HepG2 (cell line): Measurements from ENCODE around the gene COASY. TPM values are rescaled to one million over a fixed set of nuclear protein-coding genes. Genes with fewer than 3 reads are reported as not detected.

Experiments used
- ARID2 ChIP-seq: sonication (generic); formaldehyde crosslinking; IDR thresholded peaks from 2 replicates; pipeline ENCODE4 v1.8.1; 2022; ENCODE audit warnings: mild to moderate bottlenecking, missing genetic modification reagents, borderline replicate concordance
- ELF1 ChIP-seq: sonication (generic); formaldehyde crosslinking; IDR thresholded peaks from 2 replicates; pipeline ENCODE4 v1.4.0; 2020; ENCODE audit warnings: missing genetic modification reagents
- FOXO1 ChIP-seq: sonication (generic); formaldehyde crosslinking; IDR thresholded peaks from 2 replicates; pipeline ENCODE4 v1.4.0; 2020; ENCODE audit warnings: missing genetic modification reagents
- MIXL1 ChIP-seq: IDR thresholded peaks from 2 replicates; pipeline ENCODE4 v1.6.1; 2016
- NFE2L2 ChIP-seq: fragments of 150-350 bp; IDR thresholded peaks from 2 replicates; pipeline ENCODE4 v1.6.1; 2014; ENCODE audit warnings: low read length
- NONO ChIP-seq, 2 experiments: fragments of 450-650 bp in 1 of 2; sonication (generic) in 1 of 2; formaldehyde crosslinking in 1 of 2; IDR thresholded peaks in 1 of 2; conservative IDR thresholded peaks in 1 of 2; 2 replicates each; pipeline versions ENCODE4 v1.6.1 to v1.8.0; 2017 to 2022; ENCODE audit warnings: mild to moderate bottlenecking in 1 of 2, missing genetic modification reagents in 1 of 2, moderate library complexity in 1 of 2
- SIN3A ChIP-seq: IDR thresholded peaks from 2 replicates; pipeline ENCODE4 v1.6.1; 2011; ENCODE audit warnings: low read depth, mild to moderate bottlenecking, control low read depth, low read length, borderline replicate concordance
- SRSF4 ChIP-seq: fragments of 200-400 bp; formaldehyde crosslinking; IDR thresholded peaks from one replicate; pipeline ENCODE4 v1.6.1; 2018; ENCODE audit warnings: mild to moderate bottlenecking, low read depth, low read length, moderate library complexity; ENCODE audit not compliant: poor library complexity, severe bottlenecking
- THAP11 ChIP-seq: IDR thresholded peaks from 2 replicates; pipeline ENCODE4 v1.6.1; 2016; ENCODE audit warnings: missing biosample characterization, missing genetic modification reagents
- XRCC5 ChIP-seq: fragments of 200-400 bp; formaldehyde crosslinking; optimal IDR thresholded peaks from 2 replicates; pipeline ENCODE3; 2017; ENCODE audit warnings: mild to moderate bottlenecking, low read length
- ZBTB3 ChIP-seq: sonication (generic); formaldehyde crosslinking; IDR thresholded peaks from 2 replicates; pipeline ENCODE4 v1.4.0; 2020; ENCODE audit warnings: low read depth, mild to moderate bottlenecking, moderate library complexity, missing genetic modification reagents, borderline replicate concordance
- ZNF577 ChIP-seq: sonication (generic); formaldehyde crosslinking; IDR thresholded peaks from 2 replicates; pipeline ENCODE4 v1.4.0; 2020; ENCODE audit warnings: mild to moderate bottlenecking, low read depth, missing genetic modification reagents, borderline replicate concordance
- ZNF724P ChIP-seq: sonication (generic); formaldehyde crosslinking; IDR thresholded peaks from 2 replicates; pipeline ENCODE4 v1.8.0; 2022; ENCODE audit warnings: missing genetic modification reagents, borderline replicate concordance
- ZNF777 ChIP-seq: sonication (generic); formaldehyde crosslinking; IDR thresholded peaks from 2 replicates; pipeline ENCODE4 v1.4.0; 2020; ENCODE audit warnings: missing genetic modification reagents
- ZNF780A ChIP-seq: sonication (generic); formaldehyde crosslinking; IDR thresholded peaks from 2 replicates; pipeline ENCODE4 v1.8.0; 2022; ENCODE audit warnings: mild to moderate bottlenecking, missing genetic modification reagents, moderate library complexity
- ZSCAN25 ChIP-seq: sonication (generic); formaldehyde crosslinking; IDR thresholded peaks from 2 replicates; pipeline ENCODE4 v1.8.0; 2022; ENCODE audit warnings: mild to moderate bottlenecking, missing genetic modification reagents
- polyA plus RNA-seq, 8 experiments: library from polyadenylated mRNA; depleted of rRNA in 3 of 8; stranded (reverse) in 7 of 8; unstranded in 1 of 8; fragments of >200 nt; fragmentation: Illumina TruSeq in 4 of 8; extraction: Trizol in 4 of 8; gene quantifications; 2 replicates each; pipeline versions ENCODE4 v1.2.1 to v1.2.3, GENCODE V29; 2011 to 2016; ENCODE audit warnings: low read depth in 4 of 8, missing spikeins in 1 of 8, mixed read lengths in 1 of 8; ENCODE audit not compliant: insufficient read depth in 1 of 8
- total RNA-seq, 5 experiments: library from RNA; depleted of rRNA; stranded (reverse); fragments of >200 nt; fragmentation: Illumina TruSeq; extraction: Trizol; gene quantifications; 2 replicates each; pipeline ENCODE4 v1.2.3, GENCODE V29; 2016; ENCODE audit warnings: low read depth in 1 of 5
- TF ChIP-seq, protein P1 (sequence below): sonication (generic); formaldehyde crosslinking; IDR thresholded peaks from 2 replicates; pipeline ENCODE4 v1.5.1; 2020; ENCODE audit warnings: mild to moderate bottlenecking, missing genetic modification reagents, moderate library complexity
- TF ChIP-seq, protein P2 (sequence below): sonication (generic); formaldehyde crosslinking; IDR thresholded peaks from 2 replicates; pipeline ENCODE4 v1.8.1; 2022; ENCODE audit warnings: low read depth, mild to moderate bottlenecking, missing genetic modification reagents
- TF ChIP-seq, protein P3 (sequence below): IDR thresholded peaks from 2 replicates; pipeline ENCODE4 v1.6.1; 2016; ENCODE audit warnings: low read depth, missing genetic modification reagents, missing compliant biosample characterization

COASY gene
- total and polyA plus RNA-seq, 2 of the 13 experiments (the other 11 are each of a cell fraction or from before 2014, with no cell fraction given), result 90.7 to 125 TPM

DNA sequence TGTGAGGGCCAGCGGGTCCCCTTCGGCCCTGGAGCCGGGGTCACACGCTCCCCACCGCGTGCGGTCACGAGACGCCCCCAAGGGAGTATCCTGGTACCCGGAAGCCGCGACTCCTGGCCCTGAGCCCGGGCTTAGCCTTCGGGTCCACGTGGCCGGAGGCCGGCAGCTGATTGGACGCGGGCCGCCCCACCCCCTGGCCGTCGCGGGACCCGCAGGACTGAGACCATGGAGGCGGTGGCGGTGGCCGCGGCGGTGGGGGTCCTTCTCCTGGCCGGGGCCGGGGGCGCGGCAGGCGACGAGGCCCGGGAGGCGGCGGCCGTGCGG, 25.9 kb upstream of the COASY start, which contains the start of gene NAGLU (continued):
- TF ChIP-seq NONO (IDR thresholded peaks at IDR 0.05) (no peak), NONO (CRISPR knock-in tag; conservative IDR thresholded peaks at IDR 0.05) (no peak; the same call in 1 of the 2 replicates), MIXL1 (CRISPR knock-in tag) (no peak), ELF1 (CRISPR knock-in tag) (peak; percentile 98), ZBTB3 (no peak), FOXO1 (no peak; the same call in 1 of the 2 replicates), ZNF777 (CRISPR knock-in tag) (peak; percentile 79), NFE2L2 (no peak), XRCC5 (peak; percentile 37), ZNF780A (CRISPR knock-in tag) (no peak), SIN3A (peak; percentile 86), ARID2 (CRISPR knock-in tag) (no peak), SRSF4 (no peak), ZNF577 (CRISPR knock-in tag) (no peak), ZSCAN25 (no peak), ZNF724P (no peak), THAP11 (CRISPR knock-in tag) (no peak; the same call in 1 of the 2 replicates)
- TF ChIP-seq, protein P1, sequence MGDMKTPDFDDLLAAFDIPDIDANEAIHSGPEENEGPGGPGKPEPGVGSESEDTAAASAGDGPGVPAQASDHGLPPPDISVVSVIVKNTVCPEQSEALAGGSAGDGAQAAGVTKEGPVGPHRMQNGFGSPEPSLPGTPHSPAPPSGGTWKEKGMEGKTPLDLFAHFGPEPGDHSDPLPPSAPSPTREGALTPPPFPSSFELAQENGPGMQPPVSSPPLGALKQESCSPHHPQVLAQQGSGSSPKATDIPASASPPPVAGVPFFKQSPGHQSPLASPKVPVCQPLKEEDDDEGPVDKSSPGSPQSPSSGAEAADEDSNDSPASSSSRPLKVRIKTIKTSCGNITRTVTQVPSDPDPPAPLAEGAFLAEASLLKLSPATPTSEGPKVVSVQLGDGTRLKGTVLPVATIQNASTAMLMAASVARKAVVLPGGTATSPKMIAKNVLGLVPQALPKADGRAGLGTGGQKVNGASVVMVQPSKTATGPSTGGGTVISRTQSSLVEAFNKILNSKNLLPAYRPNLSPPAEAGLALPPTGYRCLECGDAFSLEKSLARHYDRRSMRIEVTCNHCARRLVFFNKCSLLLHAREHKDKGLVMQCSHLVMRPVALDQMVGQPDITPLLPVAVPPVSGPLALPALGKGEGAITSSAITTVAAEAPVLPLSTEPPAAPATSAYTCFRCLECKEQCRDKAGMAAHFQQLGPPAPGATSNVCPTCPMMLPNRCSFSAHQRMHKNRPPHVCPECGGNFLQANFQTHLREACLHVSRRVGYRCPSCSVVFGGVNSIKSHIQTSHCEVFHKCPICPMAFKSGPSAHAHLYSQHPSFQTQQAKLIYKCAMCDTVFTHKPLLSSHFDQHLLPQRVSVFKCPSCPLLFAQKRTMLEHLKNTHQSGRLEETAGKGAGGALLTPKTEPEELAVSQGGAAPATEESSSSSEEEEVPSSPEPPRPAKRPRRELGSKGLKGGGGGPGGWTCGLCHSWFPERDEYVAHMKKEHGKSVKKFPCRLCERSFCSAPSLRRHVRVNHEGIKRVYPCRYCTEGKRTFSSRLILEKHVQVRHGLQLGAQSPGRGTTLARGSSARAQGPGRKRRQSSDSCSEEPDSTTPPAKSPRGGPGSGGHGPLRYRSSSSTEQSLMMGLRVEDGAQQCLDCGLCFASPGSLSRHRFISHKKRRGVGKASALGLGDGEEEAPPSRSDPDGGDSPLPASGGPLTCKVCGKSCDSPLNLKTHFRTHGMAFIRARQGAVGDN (CRISPR knock-in tag), result peak; percentile 95
- TF ChIP-seq, protein P2, sequence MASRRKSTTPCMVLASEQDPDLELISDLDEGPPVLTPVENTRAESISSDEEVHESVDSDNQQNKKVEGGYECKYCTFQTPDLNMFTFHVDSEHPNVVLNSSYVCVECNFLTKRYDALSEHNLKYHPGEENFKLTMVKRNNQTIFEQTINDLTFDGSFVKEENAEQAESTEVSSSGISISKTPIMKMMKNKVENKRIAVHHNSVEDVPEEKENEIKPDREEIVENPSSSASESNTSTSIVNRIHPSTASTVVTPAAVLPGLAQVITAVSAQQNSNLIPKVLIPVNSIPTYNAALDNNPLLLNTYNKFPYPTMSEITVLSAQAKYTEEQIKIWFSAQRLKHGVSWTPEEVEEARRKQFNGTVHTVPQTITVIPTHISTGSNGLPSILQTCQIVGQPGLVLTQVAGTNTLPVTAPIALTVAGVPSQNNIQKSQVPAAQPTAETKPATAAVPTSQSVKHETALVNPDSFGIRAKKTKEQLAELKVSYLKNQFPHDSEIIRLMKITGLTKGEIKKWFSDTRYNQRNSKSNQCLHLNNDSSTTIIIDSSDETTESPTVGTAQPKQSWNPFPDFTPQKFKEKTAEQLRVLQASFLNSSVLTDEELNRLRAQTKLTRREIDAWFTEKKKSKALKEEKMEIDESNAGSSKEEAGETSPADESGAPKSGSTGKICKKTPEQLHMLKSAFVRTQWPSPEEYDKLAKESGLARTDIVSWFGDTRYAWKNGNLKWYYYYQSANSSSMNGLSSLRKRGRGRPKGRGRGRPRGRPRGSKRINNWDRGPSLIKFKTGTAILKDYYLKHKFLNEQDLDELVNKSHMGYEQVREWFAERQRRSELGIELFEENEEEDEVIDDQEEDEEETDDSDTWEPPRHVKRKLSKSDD (CRISPR knock-in tag), result no peak
- TF ChIP-seq, protein P3, sequence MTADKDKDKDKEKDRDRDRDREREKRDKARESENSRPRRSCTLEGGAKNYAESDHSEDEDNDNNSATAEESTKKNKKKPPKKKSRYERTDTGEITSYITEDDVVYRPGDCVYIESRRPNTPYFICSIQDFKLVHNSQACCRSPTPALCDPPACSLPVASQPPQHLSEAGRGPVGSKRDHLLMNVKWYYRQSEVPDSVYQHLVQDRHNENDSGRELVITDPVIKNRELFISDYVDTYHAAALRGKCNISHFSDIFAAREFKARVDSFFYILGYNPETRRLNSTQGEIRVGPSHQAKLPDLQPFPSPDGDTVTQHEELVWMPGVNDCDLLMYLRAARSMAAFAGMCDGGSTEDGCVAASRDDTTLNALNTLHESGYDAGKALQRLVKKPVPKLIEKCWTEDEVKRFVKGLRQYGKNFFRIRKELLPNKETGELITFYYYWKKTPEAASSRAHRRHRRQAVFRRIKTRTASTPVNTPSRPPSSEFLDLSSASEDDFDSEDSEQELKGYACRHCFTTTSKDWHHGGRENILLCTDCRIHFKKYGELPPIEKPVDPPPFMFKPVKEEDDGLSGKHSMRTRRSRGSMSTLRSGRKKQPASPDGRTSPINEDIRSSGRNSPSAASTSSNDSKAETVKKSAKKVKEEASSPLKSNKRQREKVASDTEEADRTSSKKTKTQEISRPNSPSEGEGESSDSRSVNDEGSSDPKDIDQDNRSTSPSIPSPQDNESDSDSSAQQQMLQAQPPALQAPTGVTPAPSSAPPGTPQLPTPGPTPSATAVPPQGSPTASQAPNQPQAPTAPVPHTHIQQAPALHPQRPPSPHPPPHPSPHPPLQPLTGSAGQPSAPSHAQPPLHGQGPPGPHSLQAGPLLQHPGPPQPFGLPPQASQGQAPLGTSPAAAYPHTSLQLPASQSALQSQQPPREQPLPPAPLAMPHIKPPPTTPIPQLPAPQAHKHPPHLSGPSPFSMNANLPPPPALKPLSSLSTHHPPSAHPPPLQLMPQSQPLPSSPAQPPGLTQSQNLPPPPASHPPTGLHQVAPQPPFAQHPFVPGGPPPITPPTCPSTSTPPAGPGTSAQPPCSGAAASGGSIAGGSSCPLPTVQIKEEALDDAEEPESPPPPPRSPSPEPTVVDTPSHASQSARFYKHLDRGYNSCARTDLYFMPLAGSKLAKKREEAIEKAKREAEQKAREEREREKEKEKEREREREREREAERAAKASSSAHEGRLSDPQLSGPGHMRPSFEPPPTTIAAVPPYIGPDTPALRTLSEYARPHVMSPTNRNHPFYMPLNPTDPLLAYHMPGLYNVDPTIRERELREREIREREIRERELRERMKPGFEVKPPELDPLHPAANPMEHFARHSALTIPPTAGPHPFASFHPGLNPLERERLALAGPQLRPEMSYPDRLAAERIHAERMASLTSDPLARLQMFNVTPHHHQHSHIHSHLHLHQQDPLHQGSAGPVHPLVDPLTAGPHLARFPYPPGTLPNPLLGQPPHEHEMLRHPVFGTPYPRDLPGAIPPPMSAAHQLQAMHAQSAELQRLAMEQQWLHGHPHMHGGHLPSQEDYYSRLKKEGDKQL, result no peak
